HEK293 (cell line): ENCODE measurements around the gene CLASP1.

ENCODE experiments used
- CTCF ChIA-PET: fragments of 350-600 bp; formaldehyde crosslinking; extraction: SDS; loops from one replicate; lab custom pipeline; 2021; ENCODE audit warnings: antibody characterized with exemption; lab: Yijun Ruan, JAX
- POLR2A ChIA-PET: fragments of 300-600 bp; formaldehyde crosslinking; extraction: SDS; loops from one replicate; lab custom pipeline; 2020; ENCODE audit warnings: antibody characterized with exemption, inconsistent platforms; lab: Yijun Ruan, JAX
- H3K27ac ChIP-seq: fragments of 200-500 bp; sonication (Bioruptor generic); 2 replicates; pipeline ENCODE4 v1.5.1; 2014; ENCODE audit warnings: low read depth, low read length, control low read depth, inconsistent platforms; ENCODE audit errors: extremely low read depth
- H3K36me3 ChIP-seq, 2 experiments: fragments of 200-500 bp in 1 of 2; sonication (Bioruptor generic) in 1 of 2; 1 replicate in 1 of 2; 2 replicates in 1 of 2; pipeline ENCODE4 v1.5.1; 2014 to 2017; ENCODE audit warnings: inconsistent platforms in 2 of 2, low read length in 2 of 2; ENCODE audit not compliant: control insufficient read depth in 2 of 2, insufficient read depth in 1 of 2
- H3K4me1 ChIP-seq: fragments of 200-500 bp; sonication (Bioruptor generic); 2 replicates; pipeline ENCODE4 v1.5.1; 2014; ENCODE audit warnings: mild to moderate bottlenecking, low read length, inconsistent platforms; ENCODE audit not compliant: control insufficient read depth, insufficient read depth
- H3K4me3 ChIP-seq: 2 replicates; pipeline ENCODE4 v1.5.1; 2011; ENCODE audit warnings: low read depth, mild to moderate bottlenecking, control low read depth, low read length, moderate library complexity
- H3K9me3 ChIP-seq: fragments of 200-500 bp; sonication (Bioruptor generic); 2 replicates; pipeline ENCODE4 v1.5.1; 2014; ENCODE audit warnings: low read depth, low read length, inconsistent platforms; ENCODE audit not compliant: control insufficient read depth, insufficient read depth
- HOXC10 ChIP-seq: sonication (generic); formaldehyde crosslinking; IDR thresholded peaks from 2 replicates; pipeline ENCODE4 v1.8.1; 2023; ENCODE audit warnings: mild to moderate bottlenecking, missing genetic modification reagents
- HOXD13 ChIP-seq: sonication (generic); formaldehyde crosslinking; IDR thresholded peaks from 2 replicates; pipeline ENCODE4 v1.8.0; 2022; ENCODE audit warnings: missing genetic modification reagents, borderline replicate concordance
- KLF8 ChIP-seq: fragments of 450-650 bp; formaldehyde crosslinking; IDR thresholded peaks from 2 replicates; pipeline ENCODE4 v1.5.1; 2016; ENCODE audit warnings: missing biosample characterization, missing genetic modification characterization
- PBX3 ChIP-seq: sonication (generic); formaldehyde crosslinking; IDR thresholded peaks from 2 replicates; pipeline ENCODE4 v1.8.1; 2022; ENCODE audit warnings: mild to moderate bottlenecking, moderate library complexity, missing genetic modification reagents
- SALL2 ChIP-seq: fragments of 450-650 bp; formaldehyde crosslinking; IDR thresholded peaks from 2 replicates; pipeline ENCODE4 v1.5.0; 2017; ENCODE audit warnings: missing biosample characterization, mild to moderate bottlenecking, missing genetic modification characterization, borderline replicate concordance
- TCF7L2 ChIP-seq: IDR thresholded peaks from 2 replicates; pipeline ENCODE4 v1.6.1; 2011; ENCODE audit warnings: low read depth, mild to moderate bottlenecking, inconsistent platforms, low read length, moderate library complexity, borderline replicate concordance
- TSHZ1 ChIP-seq: fragments of 450-650 bp; formaldehyde crosslinking; IDR thresholded peaks from 2 replicates; pipeline ENCODE4 v1.5.1; 2016; ENCODE audit warnings: missing biosample characterization, missing genetic modification characterization, borderline replicate concordance
- ZBTB1 ChIP-seq: fragments of 450-650 bp; formaldehyde crosslinking; IDR thresholded peaks from 2 replicates; pipeline ENCODE4 v1.5.1; 2016; ENCODE audit warnings: missing biosample characterization, missing genetic modification characterization
- ZBTB20 ChIP-seq: fragments of 450-650 bp; formaldehyde crosslinking; IDR thresholded peaks from 2 replicates; pipeline ENCODE4 v1.5.1; 2016; ENCODE audit warnings: missing biosample characterization, missing genetic modification characterization
- ZBTB8A ChIP-seq: fragments of 450-650 bp; formaldehyde crosslinking; IDR thresholded peaks from 2 replicates; pipeline ENCODE4 v1.5.1; 2016; ENCODE audit warnings: missing biosample characterization, missing genetic modification characterization
- ZNF146 ChIP-seq: fragments of 450-650 bp; formaldehyde crosslinking; IDR thresholded peaks from 2 replicates; pipeline ENCODE4 v1.5.1; 2016; ENCODE audit warnings: missing biosample characterization, missing genetic modification characterization
- ZNF157 ChIP-seq: fragments of 450-650 bp; formaldehyde crosslinking; IDR thresholded peaks from 2 replicates; pipeline ENCODE4 v1.5.1; 2016; ENCODE audit warnings: missing biosample characterization, missing genetic modification characterization
- ZNF174 ChIP-seq: fragments of 450-650 bp; formaldehyde crosslinking; IDR thresholded peaks from 2 replicates; pipeline ENCODE4 v1.5.0; 2017; ENCODE audit warnings: missing biosample characterization, mild to moderate bottlenecking, missing genetic modification characterization
- ZNF19 ChIP-seq: fragments of 450-650 bp; formaldehyde crosslinking; IDR thresholded peaks from 2 replicates; pipeline ENCODE4; 2016; ENCODE audit warnings: missing biosample characterization, missing genetic modification characterization, low read depth
- ZNF292 ChIP-seq: fragments of 450-650 bp; formaldehyde crosslinking; IDR thresholded peaks from 2 replicates; pipeline ENCODE4 v1.5.1; 2016; ENCODE audit warnings: low read depth, missing biosample characterization, missing genetic modification characterization, borderline replicate concordance
- ZNF324 ChIP-seq: fragments of 450-650 bp; formaldehyde crosslinking; IDR thresholded peaks from 2 replicates; pipeline ENCODE4 v1.5.1; 2016; ENCODE audit warnings: missing biosample characterization, missing genetic modification characterization
- ZNF423 ChIP-seq: fragments of 450-650 bp; formaldehyde crosslinking; IDR thresholded peaks from 2 replicates; pipeline ENCODE4 v1.5.1; 2016; ENCODE audit warnings: missing biosample characterization, missing genetic modification characterization
- ZNF521 ChIP-seq: fragments of 450-650 bp; formaldehyde crosslinking; IDR thresholded peaks from 2 replicates; pipeline ENCODE4 v1.5.1; 2017; ENCODE audit warnings: missing biosample characterization, mild to moderate bottlenecking, missing genetic modification characterization
- ZNF580 ChIP-seq: fragments of 450-650 bp; formaldehyde crosslinking; IDR thresholded peaks from 2 replicates; pipeline ENCODE4 v1.5.1; 2016; ENCODE audit warnings: missing biosample characterization, missing genetic modification characterization
- ZNF585B ChIP-seq: fragments of 450-650 bp; formaldehyde crosslinking; IDR thresholded peaks from 2 replicates; pipeline ENCODE4 v1.5.1; 2016; ENCODE audit warnings: missing biosample characterization, missing genetic modification characterization
- ZNF645 ChIP-seq: fragments of 450-650 bp; formaldehyde crosslinking; IDR thresholded peaks from 2 replicates; pipeline ENCODE4; 2016; ENCODE audit warnings: missing biosample characterization, missing genetic modification characterization
- ZNF658 ChIP-seq: fragments of 450-650 bp; formaldehyde crosslinking; IDR thresholded peaks from 2 replicates; pipeline ENCODE4; 2016; ENCODE audit warnings: missing biosample characterization, missing genetic modification characterization
- ZNF670 ChIP-seq: fragments of 450-650 bp; formaldehyde crosslinking; IDR thresholded peaks from 2 replicates; pipeline ENCODE4 v1.5.1; 2016; ENCODE audit warnings: missing biosample characterization, missing genetic modification characterization, low read depth
- ZNF677 ChIP-seq: fragments of 450-650 bp; IDR thresholded peaks from 2 replicates; pipeline ENCODE4 v1.5.0; 2018; ENCODE audit warnings: missing biosample characterization, mild to moderate bottlenecking, missing genetic modification characterization, moderate library complexity
- ZNF785 ChIP-seq: fragments of 450-650 bp; formaldehyde crosslinking; IDR thresholded peaks from 2 replicates; pipeline ENCODE4 v1.5.1; 2016; ENCODE audit warnings: missing biosample characterization, missing genetic modification characterization
- ZSCAN16 ChIP-seq: fragments of 450-650 bp; formaldehyde crosslinking; IDR thresholded peaks from 2 replicates; pipeline ENCODE4 v1.5.1; 2016; ENCODE audit warnings: missing biosample characterization, missing genetic modification characterization
- ZSCAN23 ChIP-seq: fragments of 450-650 bp; formaldehyde crosslinking; IDR thresholded peaks from 2 replicates; pipeline ENCODE4 v1.5.1; 2016; ENCODE audit warnings: missing biosample characterization, missing genetic modification characterization

CLASP1 gene

GRCh38 chr2:121504316-121504715, 144.9 kb downstream of the CLASP1 start:
- TF ChIP-seq ZBTB1 (tag by site-specific recombination), result no peak
- TF ChIP-seq ZNF157 (tag by site-specific recombination), result no peak
- TF ChIP-seq ZNF785 (tag by site-specific recombination), result no peak
- no peak for TF ChIP-seq ZNF645 (tag by site-specific recombination)
- no peak for TF ChIP-seq ZBTB20
- no peak for TF ChIP-seq ZNF292 (tag by site-specific recombination)
- no peak for TF ChIP-seq HOXD13 (CRISPR knock-in tag)
- no peak for TF ChIP-seq ZNF580
- no peak for TF ChIP-seq PBX3
- TF ChIP-seq ZNF585B (tag by site-specific recombination), result no peak
- no peak for TF ChIP-seq ZNF658 (tag by site-specific recombination)
- TF ChIP-seq TCF7L2, result no peak
- TF ChIP-seq ZBTB8A (tag by site-specific recombination), result no peak
- TF ChIP-seq TSHZ1 (tag by site-specific recombination), result no peak
- TF ChIP-seq ZNF19 (tag by site-specific recombination), result no peak
- TF ChIP-seq ZNF324 (tag by site-specific recombination), result no peak
- TF ChIP-seq ZNF677 (tag by site-specific recombination), result no peak
- TF ChIP-seq ZNF146 (tag by site-specific recombination), result no peak
- no peak for TF ChIP-seq ZNF521 (tag by site-specific recombination)
- H3K9me3 ChIP-seq, result no peaks in the 10 kb centered on the region
- no peak overlapping the region for H3K27ac ChIP-seq
- ChIA-PET POLR2A (no interaction called here), CTCF (interaction anchor here (1.4 kb wide), 1 partner anchor 25 kb away, joined by 3 read pairs; no protein-coding TSS in a partner anchor)
- H3K4me1 ChIP-seq, result no peaks in the 10 kb centered on the region; the same call in 1 of the 2 replicates
- H3K36me3 ChIP-seq, result peaks cover 4 to 38% of the 10 kb centered on the region in 2 experiments
- H3K4me3 ChIP-seq, result no peak overlapping the region

GRCh38 chr2:121502781-121503180, 146.5 kb downstream of the CLASP1 start:
- TF ChIP-seq ZNF423 (tag by site-specific recombination) (no peak), ZSCAN16 (tag by site-specific recombination) (no peak), HOXC10 (CRISPR knock-in tag) (no peak), ZSCAN23 (tag by site-specific recombination) (no peak), ZNF174 (no peak), KLF8 (tag by site-specific recombination) (no peak), ZNF670 (tag by site-specific recombination) (no peak), SALL2 (tag by site-specific recombination) (no peak)
- TF ChIP-seq, all 188 proteins: peak for 0
- Histone ChIP-seq H3K27ac (no peak overlapping the region), H3K4me3 (no peak overlapping the region), H3K9me3 (no peaks in the 10 kb centered on the region), H3K36me3 (peaks cover 4 to 38% of the 10 kb centered on the region in 2 experiments), H3K4me1 (no peaks in the 10 kb centered on the region; the same call in 1 of the 2 replicates)
- CTCF ChIA-PET, result interaction anchor here (0.7 kb wide), 1 partner anchor 185 kb away, joined by 3 read pairs; no protein-coding TSS in a partner anchor
- POLR2A ChIA-PET, result no interaction called here
